SKM-1 treated with dmso at 0.1 percent for 144 hours (cell line): ENCODE measurements around the gene NTSR1.

Experiments
- DNase-seq: peaks from one replicate; lab custom pipeline; 2025; ENCODE audit not compliant: unreplicated experiment; lab: John Stamatoyannopoulos, UW

The NTSR1 gene

DNA sequence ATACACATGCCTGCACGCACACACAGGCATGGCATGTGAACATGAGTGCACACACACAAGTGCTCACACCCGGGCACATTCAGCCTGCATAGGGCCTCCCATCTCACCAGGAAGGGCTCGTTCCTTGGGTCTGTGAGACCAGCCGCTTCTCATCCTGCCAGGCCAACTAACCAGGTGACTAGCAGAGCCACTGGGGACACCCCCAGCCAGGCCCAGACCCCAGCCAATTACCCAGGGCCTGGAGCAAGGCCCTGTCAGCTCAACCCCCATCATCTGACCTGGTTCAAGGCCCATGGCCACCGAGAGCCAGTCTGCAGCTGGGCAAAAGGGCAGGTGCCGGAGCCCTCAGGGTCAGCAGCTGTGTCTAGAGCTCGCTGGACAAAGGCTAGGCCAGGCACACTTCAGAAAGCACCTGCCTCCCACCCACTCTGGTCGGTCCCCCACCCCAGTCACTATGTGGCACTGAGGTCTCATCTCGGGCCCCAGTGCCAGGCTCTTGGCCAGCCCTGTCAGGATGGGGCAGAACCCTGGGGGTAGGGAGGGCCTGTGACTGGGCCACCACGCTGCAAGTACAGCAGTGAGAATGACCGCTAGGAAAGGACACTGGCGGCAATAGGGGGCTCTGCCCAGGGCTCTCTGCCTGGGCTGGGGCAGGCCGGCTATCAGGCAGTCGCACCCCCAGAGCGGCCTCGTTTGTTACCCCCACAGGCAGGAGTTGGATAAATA lies 60.9 kb downstream of the NTSR1 start:
- no peak for DNase-seq

GRCh38 chr20:62770111-62770910 lies 61.7 kb downstream of the NTSR1 start:
- no peak for DNase-seq

- DNase-seq = no peak
Observed at GRCh38 chr20:62770916-62771315, 62.3 kb downstream of the NTSR1 start.

DNA sequence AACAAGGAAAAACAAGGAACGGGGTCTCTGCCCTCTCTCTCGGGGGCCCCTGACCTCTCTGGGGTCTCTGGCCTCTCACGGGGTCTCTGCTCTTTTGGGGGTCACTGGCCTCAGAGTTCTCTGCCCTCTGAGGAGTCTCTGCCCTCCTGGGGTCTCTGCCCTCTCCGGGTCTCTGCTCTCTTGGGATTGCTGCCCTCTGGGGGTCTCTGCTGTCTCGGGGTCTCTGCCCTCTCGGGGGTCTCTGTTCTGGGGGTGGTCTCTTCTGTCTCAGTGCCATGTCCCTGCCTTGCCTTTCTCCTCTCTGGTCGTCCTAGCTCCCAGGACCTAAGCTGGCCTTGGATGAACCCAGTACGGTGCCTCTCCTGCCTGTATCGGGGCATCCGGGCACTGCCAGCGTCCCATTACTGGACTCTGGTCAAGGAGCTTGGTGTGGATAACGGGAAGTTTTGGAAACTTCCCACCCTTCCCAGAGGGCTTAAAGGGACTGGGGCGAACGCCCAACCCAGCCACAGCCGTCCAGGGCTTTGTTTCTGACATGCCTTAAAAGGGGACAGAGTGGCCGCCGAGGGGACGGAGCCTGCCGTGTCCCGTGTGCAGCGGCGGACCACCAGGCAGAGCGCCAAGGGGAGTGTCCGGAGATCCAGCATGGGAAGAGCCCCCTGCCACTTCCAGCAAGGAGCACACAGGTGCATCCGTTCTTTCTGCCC lies 62.9 kb downstream of the NTSR1 start:
- DNase-seq = no peak

DNA sequence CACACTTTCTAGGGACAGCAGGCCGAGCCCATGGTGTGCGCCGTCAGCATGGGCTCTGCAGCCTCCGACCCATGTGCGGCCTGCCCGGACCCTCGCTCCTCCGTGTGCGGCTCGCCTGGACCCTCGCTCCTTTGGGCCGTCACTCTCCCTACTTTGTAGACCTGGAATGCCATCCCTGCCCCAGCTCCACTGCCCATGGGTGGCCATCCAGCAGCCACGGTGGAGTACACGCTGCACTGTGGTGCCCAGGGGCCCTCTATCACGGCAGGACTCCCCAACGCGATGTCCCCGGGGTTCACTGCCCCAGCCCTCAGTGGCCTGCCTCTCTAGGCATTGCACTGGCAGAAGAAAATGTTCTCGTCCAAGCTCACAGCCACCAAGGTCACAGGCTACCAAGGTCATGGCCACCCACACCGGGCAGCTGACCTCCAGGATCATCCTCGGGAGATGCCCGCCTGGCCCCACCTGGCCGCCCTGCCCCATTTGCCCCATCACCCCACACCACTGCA lies 63.5 kb downstream of the NTSR1 start:
- no peak for DNase-seq

- no peak for DNase-seq
Observed at GRCh38 chr20:62772619-62772989, 64.0 kb downstream of the NTSR1 start.

DNA sequence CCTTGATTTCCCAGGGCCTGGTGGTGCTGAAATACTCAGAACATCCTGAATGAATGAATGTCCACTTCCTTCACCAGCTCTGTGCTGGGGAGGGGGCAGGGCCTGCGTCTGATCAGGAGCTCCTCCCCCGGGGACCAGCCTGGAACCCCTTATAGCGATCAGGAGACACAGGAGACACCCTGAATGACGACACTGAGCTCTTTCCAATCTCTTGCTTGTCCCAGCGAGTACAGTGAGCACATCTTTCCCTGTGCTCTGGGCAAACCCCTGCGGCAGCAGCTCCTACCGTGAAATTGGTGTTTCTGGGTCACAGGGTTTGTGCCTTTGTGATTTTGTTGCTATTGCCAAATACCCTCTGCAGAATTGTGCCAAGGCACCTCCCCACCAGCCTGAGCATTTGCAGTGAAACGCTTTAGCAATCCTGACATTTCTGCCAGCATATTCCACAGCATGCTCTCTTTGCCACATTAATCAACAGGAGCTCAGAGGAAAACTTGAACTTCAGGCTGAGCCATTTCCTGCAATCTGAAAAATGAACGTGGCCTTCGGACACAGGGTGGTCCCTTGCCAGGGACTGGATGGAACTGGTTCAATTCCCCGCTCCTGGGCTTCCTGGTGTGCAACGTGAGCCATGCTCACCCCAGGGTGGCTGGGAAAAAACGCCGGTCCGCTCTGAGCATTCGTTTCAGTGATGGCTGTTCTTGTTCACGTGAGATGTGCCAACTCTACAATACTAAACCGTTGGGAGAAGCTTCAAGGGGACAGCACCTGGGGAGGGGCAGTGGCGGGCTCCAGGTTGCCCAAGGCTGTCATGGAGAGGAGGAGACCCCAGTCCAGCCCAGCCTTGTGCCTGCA lies 64.6 kb downstream of the NTSR1 start:
- no peak for DNase-seq

DNA sequence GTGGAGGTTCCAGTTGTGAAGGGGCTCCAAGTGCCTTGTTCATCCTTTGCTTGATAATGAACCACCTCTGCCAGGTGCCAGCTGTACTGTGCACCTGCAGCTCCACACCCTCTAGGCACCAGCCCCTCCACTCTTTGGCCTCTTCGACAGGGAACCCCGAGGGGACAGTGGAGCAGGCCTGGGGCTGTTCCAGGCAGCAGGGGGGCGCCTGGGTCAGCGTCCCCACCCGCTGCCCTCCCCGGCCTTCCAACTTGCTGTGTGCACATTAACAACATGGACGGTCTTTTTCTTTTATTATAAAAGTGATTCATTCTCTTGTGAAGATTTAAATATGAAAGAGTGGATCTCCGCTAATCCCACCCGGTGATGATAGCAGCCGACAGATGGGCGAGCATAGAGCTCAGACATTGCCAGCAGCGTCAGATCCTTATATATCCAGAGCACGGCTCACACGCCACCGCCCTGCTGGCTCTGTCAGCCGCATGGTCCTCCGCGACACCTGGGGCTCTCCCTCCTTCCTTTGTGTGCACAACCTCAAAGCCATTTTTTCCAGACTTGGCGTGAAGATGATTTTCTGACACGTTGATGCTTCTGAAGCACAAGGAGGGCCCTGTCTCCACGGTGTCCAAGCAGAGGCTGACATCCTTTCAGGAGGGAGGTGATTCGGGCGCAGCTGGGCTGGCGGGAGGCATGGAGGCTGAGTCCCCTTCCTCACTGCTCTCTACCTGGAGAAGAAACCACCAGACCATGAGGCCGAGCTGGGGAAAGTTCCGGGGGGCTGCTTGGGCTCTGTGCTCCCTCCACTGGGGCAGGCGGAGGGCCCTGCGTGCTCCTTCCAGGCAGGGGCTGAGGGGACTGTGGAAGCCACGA lies 65.4 kb downstream of the NTSR1 start:
- DNase-seq = no peak

- DNase-seq = no peak
Observed at GRCh38 chr20:62774762-62775161, 66.1 kb downstream of the NTSR1 start.

- no peak for DNase-seq
Observed at GRCh38 chr20:62775206-62775605, 66.6 kb downstream of the NTSR1 start.

DNA sequence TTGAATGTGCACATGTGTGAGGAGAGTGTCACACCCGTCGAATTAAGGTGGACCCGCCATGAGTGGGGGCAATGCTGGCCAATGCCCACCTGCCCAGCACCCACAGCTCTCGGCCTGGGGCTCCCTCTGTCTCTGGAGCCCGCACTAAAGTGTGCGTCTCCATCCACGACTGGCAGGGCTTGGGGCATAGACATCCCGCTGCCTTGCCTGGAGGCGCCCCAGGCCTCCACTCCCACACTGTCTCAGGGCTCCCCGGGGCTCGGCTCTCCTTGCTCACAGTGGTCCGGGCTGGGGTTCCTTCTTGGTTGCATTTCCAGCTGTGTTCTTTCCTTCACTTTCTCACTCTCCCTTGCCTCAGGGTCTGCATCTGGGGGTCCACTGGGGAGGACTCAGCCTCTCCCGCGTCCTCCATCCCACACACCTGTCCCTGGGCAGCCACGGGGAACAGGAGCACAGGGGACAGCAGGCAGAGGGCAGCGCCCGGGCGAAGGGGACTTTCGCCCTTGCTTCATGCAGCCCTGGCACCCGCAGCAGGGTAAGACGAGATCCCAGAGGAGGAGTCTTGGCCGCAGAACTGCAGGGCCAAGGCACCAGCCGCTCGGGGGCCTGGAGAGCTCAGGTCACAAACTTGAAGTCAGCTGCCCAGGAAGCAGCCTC lies 67.5 kb downstream of the NTSR1 start:
- no peak for DNase-seq

DNA sequence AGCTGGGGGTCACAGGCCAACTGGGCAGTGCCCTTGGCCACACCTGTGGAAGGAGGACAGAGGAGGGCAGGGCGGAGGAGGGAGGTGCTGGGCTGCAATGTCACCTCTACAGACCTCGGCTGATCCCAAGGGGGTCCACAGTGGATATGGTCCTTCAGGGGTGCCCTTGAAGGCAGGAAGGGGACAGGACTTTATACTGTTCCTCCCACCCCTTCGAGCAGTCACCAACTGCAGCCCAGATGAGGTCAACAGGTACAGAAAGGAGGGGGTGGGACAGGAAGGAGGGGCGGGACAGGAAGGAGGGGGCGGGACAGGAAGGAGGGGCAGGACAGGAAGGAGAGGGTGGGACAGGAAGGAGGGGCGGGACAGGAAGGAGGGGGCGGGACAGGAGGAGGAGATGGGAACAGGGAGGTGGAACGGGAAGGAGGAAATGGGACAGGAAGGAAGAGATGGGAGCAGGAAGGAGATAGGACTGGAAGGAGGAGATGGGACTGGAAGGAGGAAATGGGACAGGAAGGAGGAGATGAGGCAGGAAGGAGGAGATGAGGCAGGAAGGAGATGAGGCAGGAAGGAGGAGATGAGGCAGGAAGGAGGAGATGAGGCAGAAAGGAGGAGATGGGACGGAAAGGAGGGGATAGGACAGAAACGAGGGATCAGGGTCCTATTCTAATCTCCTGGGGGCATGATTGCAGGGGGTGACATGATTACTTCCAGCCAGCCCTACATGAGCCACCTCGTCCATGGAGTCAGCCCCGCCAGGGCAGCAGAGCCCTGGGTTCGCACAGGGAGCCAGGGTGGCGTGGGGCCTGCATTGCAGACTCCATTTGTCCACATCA lies 68.3 kb downstream of the NTSR1 start:
- peak; percentile 29 for DNase-seq

- no peak for DNase-seq
Observed at GRCh38 chr20:62777528-62777830, 68.8 kb downstream of the NTSR1 start.

DNA sequence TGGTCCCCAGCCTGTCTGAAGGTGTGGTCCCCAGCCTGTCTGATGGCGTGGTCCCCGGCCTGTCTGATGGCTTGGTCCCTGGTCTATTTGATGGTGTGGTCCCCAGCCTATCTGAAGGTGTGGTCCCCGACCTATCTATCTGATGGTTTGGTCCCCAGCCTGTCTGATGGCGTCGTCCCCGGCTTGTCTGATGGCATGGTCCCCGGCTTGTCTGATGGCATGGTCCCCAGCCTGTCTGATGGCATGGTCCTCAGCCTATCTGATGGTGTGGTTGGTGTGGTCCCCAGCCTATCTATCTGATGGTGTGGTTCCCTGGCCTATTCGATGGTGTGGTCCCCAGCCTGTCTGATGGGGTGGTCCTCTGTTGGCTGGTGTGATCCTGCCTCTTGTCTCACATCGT lies 69.4 kb downstream of the NTSR1 start:
- no peak for DNase-seq

GRCh38 chr20:62778601-62779416 lies 70.2 kb downstream of the NTSR1 start:
- DNase-seq = no peak

GRCh38 chr20:62779417-62779685 lies 70.7 kb downstream of the NTSR1 start:
- DNase-seq = no peak

DNA sequence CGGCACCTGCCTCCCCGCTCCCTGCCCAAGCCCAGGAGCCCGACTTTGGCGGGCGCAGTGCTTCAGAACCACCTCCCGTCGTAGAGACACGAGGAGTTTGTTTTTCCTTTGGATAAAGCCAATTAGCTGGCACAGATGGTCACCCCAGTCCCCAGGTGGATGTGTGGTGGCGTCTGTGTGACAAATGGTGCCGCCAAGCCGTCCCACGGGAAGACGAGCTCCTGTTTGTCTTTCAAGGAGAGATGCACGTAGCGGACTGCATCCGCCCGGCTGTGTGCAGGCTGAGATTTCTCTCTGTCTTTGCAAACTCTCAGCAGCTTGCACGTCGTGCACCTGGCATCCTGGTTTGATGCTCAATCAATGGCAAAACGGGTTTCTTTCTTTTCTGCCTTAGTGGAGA lies 71.6 kb downstream of the NTSR1 start:
- no peak for DNase-seq

DNA sequence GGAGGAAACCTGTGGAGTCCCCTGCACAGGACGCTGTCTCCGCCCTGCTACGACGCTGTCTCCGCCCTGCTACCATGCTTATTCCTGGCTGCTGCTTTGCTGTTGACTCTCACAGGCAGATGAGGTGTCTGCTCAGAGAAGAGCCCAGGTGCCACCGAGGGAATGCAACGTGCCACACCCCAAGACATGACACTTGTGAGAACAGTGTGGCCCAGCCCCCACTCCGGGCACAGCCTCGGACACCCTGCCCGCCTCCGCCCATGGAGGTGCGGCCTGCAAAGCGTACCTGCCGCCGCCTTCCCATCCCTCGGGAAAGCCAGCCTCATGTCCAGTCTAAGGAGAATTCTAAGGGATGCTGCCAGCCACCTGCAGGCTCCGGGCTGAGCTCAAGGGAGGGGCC lies 72.1 kb downstream of the NTSR1 start:
- DNase-seq = no peak
